Measurements from ENCODE around the gene WDR54. TPM values are rescaled to one million over a fixed set of nuclear protein-coding genes. Genes with fewer than 3 reads are reported as not detected.

The WDR54 gene
- total and polyA plus RNA-seq, 10 of the 15 experiments (the other 5 are each of a cell fraction or from before 2014, with no cell fraction given) = 38.2 to 116 (median 89.1) TPM

GRCh38 chr2:74429487-74430451 lies 8.2 kb downstream of the WDR54 start (continued):
- no peak for TF ChIP-seq RELB (IDR thresholded peaks at IDR 0.05; ENCODE audit: low read depth)
- TF ChIP-seq YY1 (IDR thresholded peaks at IDR 0.05; ENCODE audit: low read depth, low read length) = no peak
- TF ChIP-seq LARP7 (IDR thresholded peaks at IDR 0.05) = no peak
- TF ChIP-seq PBX3 (IDR thresholded peaks at IDR 0.05; ENCODE audit: insufficient replicate concordance, low read depth, low read length) = no peak
- no peak for TF ChIP-seq CBFB (IDR thresholded peaks at IDR 0.05; ENCODE audit: low read depth)

- RAD21 ChIA-PET (ENCODE audit: unreplicated experiment) = no interaction called here
- no peak overlapping the region for H3K4me2 ChIP-seq (ENCODE audit: control insufficient read depth, insufficient read depth)
- no peaks in the 10 kb centered on the region for H3K4me1 ChIP-seq (ENCODE audit: control insufficient read depth, insufficient read depth, low read length)
- SMC1A ChIA-PET (ENCODE audit: uncharacterized antibody, unreplicated experiment) = interaction anchor here (1.2 to 2.1 kb wide), 4 partner anchors 8 to 96 kb away, joined by 3 to 8 read pairs (median 4); no protein-coding TSS in a partner anchor
- DNase-seq (ENCODE audit: low read depth, low spot score) (no peak), FAIRE-seq (no peak), ATAC-seq (no peak)
- no peak overlapping the region for H2AFZ ChIP-seq (ENCODE audit: control insufficient read depth, low read depth, low read length)
- H3K9ac ChIP-seq (ENCODE audit: control insufficient read depth, insufficient read depth, low read length) = no peak overlapping the region
- H3K27me3 ChIP-seq (replicated peaks in 1 of 2; ENCODE audit: control insufficient read depth in 2 of 2, insufficient read depth in 2 of 2, low read length in 1 of 2) = no peaks in the 10 kb centered on the region
- no peaks in the 10 kb centered on the region for H3K9me3 ChIP-seq (replicated peaks; ENCODE audit: control insufficient read depth, insufficient read depth, low read length)
- BruUV-seq (replicated peaks) = no TSS peak
- no peaks in the 10 kb centered on the region for H4K20me1 ChIP-seq (ENCODE audit: control insufficient read depth, insufficient read depth)
- H3K4me3 ChIP-seq = no peak overlapping the region
- H3K36me3 ChIP-seq (ENCODE audit: control insufficient read depth in 2 of 2, insufficient read depth in 2 of 2, low read length in 1 of 2) = peaks cover 0 to 4% of the 10 kb centered on the region in 2 experiments; a peak in 1 of 4 replicates
- no peak overlapping the region for H3K27ac ChIP-seq (ENCODE audit: control insufficient read depth, insufficient read depth)
- H3K79me2 ChIP-seq (ENCODE audit: control insufficient read depth, insufficient read depth, low read length) = no peaks in the 10 kb centered on the region
- WGBS (ENCODE audit: insufficient coverage, insufficient replicate concordance, low lambda C conversion rate, missing lambda C conversion rate) = 69% methylated on average over 11 of the region's 11 CpGs
- POLR2A ChIA-PET = no interaction called here
- intact Hi-C loops (cut with micrococcal nuclease; ENCODE audit: unreplicated experiment) = no loop called here
- in situ Hi-C loops (cut with MboI) = no loop called here
- CTCF ChIA-PET = no interaction called here
- no peak for TF ChIP-seq JUNB (IDR thresholded peaks at IDR 0.05)
- no peak for TF ChIP-seq ZNF24 (IDR thresholded peaks at IDR 0.05)
- no peak for TF ChIP-seq HDAC6 (IDR thresholded peaks at IDR 0.05; ENCODE audit: unreplicated experiment)
- TF ChIP-seq IRF3 (IDR thresholded peaks at IDR 0.05) = no peak
- no peak for TF ChIP-seq SMARCA5 (IDR thresholded peaks at IDR 0.05)
- no peak for TF ChIP-seq MLLT1 (IDR thresholded peaks at IDR 0.05)
- no peak for TF ChIP-seq NFYA (IDR thresholded peaks at IDR 0.05; ENCODE audit: borderline replicate concordance, low read depth, low read length)
- TF ChIP-seq IRF5 (IDR thresholded peaks at IDR 0.05; ENCODE audit: borderline replicate concordance) = no peak
- TF ChIP-seq FOXK2 (IDR thresholded peaks at IDR 0.05) = no peak
- no peak for TF ChIP-seq EED (IDR thresholded peaks at IDR 0.05; ENCODE audit: low read depth)
- no peak for TF ChIP-seq POLR2AphosphoS2 (IDR thresholded peaks at IDR 0.05; ENCODE audit: low read depth, low read length)
Measured at GRCh38 chr2:74430502-74430901, 9.0 kb downstream of the WDR54 start.

Measured in GM12878 (cell line).